Lung (tissue), 12 donors: Measurements from ENCODE around the gene VEGFA. TPM values are rescaled to one million over a fixed set of nuclear protein-coding genes. Genes with fewer than 3 reads are reported as not detected.
A peak's percentile ranks its signal among the peaks of the same experiment; 100 is the strongest.

Experiments used
- ATAC-seq: fragments of 200-7000 bp; cut with Tn5 transposase; one replicate; pipeline ENCODE4 v1.9.1; 2020; ENCODE audit warnings: moderate number of reproducible peaks; ENCODE audit not compliant: insufficient read depth, low FRiP score
- DNase-seq, 3 donors: peaks; one replicate each; pipeline ENCODE4 v3.0.0-alpha.2; 2013 to 2017
- H3K27ac ChIP-seq, 2 donors: one replicate each; pipeline ENCODE4 v1.5.1; 2013; ENCODE audit warnings: mild to moderate bottlenecking in 2 of 2, moderate library complexity in 2 of 2, control low read depth in 1 of 2, inconsistent platforms in 1 of 2, low read depth in 1 of 2, low read length in 1 of 2
- H3K27me3 ChIP-seq, 3 donors: one replicate each; pipeline ENCODE4 v1.5.1; 2013; ENCODE audit warnings: low read length in 2 of 3; ENCODE audit not compliant: control insufficient read depth in 3 of 3, insufficient read depth in 3 of 3
- H3K36me3 ChIP-seq, 4 donors: one replicate each; pipeline ENCODE4 v1.5.1; 2013; ENCODE audit warnings: low read length in 4 of 4, mild to moderate bottlenecking in 1 of 4, moderate library complexity in 1 of 4; ENCODE audit not compliant: control insufficient read depth in 4 of 4, insufficient read depth in 4 of 4
- H3K4me1 ChIP-seq, 5 donors: one replicate each; pipeline ENCODE4 v1.5.1; 2013; ENCODE audit warnings: low read length in 5 of 5, mild to moderate bottlenecking in 2 of 5, moderate library complexity in 1 of 5; ENCODE audit not compliant: control insufficient read depth in 5 of 5, insufficient read depth in 5 of 5
- H3K4me3 ChIP-seq: one replicate; pipeline ENCODE4 v1.5.1; 2013; ENCODE audit warnings: mild to moderate bottlenecking, control low read depth, moderate library complexity
- H3K9ac ChIP-seq, 2 donors: one replicate each; pipeline ENCODE4 v1.5.1; 2013; ENCODE audit warnings: low read length in 2 of 2, control low read depth in 1 of 2; ENCODE audit not compliant: insufficient read depth in 1 of 2
- H3K9me3 ChIP-seq, 4 donors: one replicate each; pipeline ENCODE4 v1.5.1; 2013; ENCODE audit warnings: low read length in 3 of 4, mild to moderate bottlenecking in 1 of 4, moderate library complexity in 1 of 4; ENCODE audit not compliant: control insufficient read depth in 4 of 4, insufficient read depth in 3 of 4
- CTCF ChIP-seq: IDR thresholded peaks from 2 replicates; pipeline ENCODE4 v1.5.1; 2012; ENCODE audit warnings: mild to moderate bottlenecking; ENCODE audit errors: control extremely low read depth, extremely low read depth
- WGBS, 2 donors: extraction: QIAGEN DNeasy Blood & Tissue Kit; methylation state at CpG; one replicate each; pipeline ENCODE4 v1.1.7; 2013; 5-methylcytosine and 5-hydroxymethylcytosine counted together
- polyA plus RNA-seq, 2 donors: library from polyadenylated mRNA; stranded (reverse); fragments of 200-250 nt; gene quantifications; one replicate each; pipeline ENCODE4 v1.2.1, GENCODE V29; 2013
- total RNA-seq, 2 donors: library from RNA; depleted of rRNA in 1 of 2; stranded (reverse); fragments of >200 nt in 1 of 2; gene quantifications; one replicate each; pipeline ENCODE4 v1.2.1, GENCODE V29; 2014 to 2021
- donor health status: control.
- donor health status: control.
- donor health status: Bipolar disorder and iron deficiency.
- donor health status: healthy.
- donor health status: DM: yes; HTN: yes; CAD: no.

The VEGFA gene
- total and polyA plus RNA-seq, 4 donors = 98.3 to 275 (median 140) TPM

GRCh38 chr6:43828711-43829110 lies 58.7 kb downstream of the VEGFA start:
- no peaks in the 10 kb centered on the region for H3K9me3 ChIP-seq
- DNase-seq = peak in 1 of 3 donors; percentile 45
- no peak overlapping the region for H3K4me3 ChIP-seq
- no peaks in the 10 kb centered on the region for H3K27me3 ChIP-seq
- TF ChIP-seq CTCF = no peak
- no peak overlapping the region for H3K27ac ChIP-seq
- WGBS, 2 donors = 72% methylated on average over 4 of the region's 4 CpGs
- ATAC-seq = no peak
- H3K9ac ChIP-seq = no peak overlapping the region
- H3K4me1 ChIP-seq = peaks cover 0 to 20% (median 10%) of the 10 kb centered on the region in 5 donors
- no peaks in the 10 kb centered on the region for H3K36me3 ChIP-seq

- WGBS, 2 donors = 70 to 78% methylated on average over 7 of the region's 7 CpGs
- H3K4me3 ChIP-seq = no peak overlapping the region
- peaks cover 0 to 13% (median 6%) of the 10 kb centered on the region in 5 donors for H3K4me1 ChIP-seq
- no peak overlapping the region for H3K9ac ChIP-seq
- H3K9me3 ChIP-seq = no peaks in the 10 kb centered on the region
- no peak overlapping the region for H3K27ac ChIP-seq
- H3K27me3 ChIP-seq = no peaks in the 10 kb centered on the region
- ATAC-seq (no peak), DNase-seq (no peak)
- H3K36me3 ChIP-seq = no peaks in the 10 kb centered on the region
- no peak for TF ChIP-seq CTCF
Measured at GRCh38 chr6:43829470-43829869, 59.5 kb downstream of the VEGFA start.

- DNase-seq (peak in 1 of 3 donors; percentile 11), ATAC-seq (no peak)
- Histone ChIP-seq H3K36me3 (no peaks in the 10 kb centered on the region), H3K9ac (no peak overlapping the region), H3K4me1 (peaks cover 0 to 4% (median 2%) of the 10 kb centered on the region in 5 donors), H3K27ac (no peak overlapping the region), H3K4me3 (no peak overlapping the region), H3K9me3 (no peaks in the 10 kb centered on the region), H3K27me3 (no peaks in the 10 kb centered on the region)
- WGBS, 2 donors = 82 to 94% methylated on average over 8 of the region's 8 CpGs
- TF ChIP-seq CTCF = no peak
Measured at GRCh38 chr6:43830775-43831174, 60.8 kb downstream of the VEGFA start.

- Histone ChIP-seq H3K27me3 (no peaks in the 10 kb centered on the region), H3K4me1 (peaks cover 0 to 4% (median 0%) of the 10 kb centered on the region in 5 donors), H3K36me3 (no peaks in the 10 kb centered on the region), H3K9me3 (no peaks in the 10 kb centered on the region), H3K9ac (no peak overlapping the region), H3K4me3 (no peak overlapping the region), H3K27ac (no peak overlapping the region)
- ATAC-seq = no peak
- TF ChIP-seq CTCF = no peak
- WGBS, 2 donors = 69 to 75% methylated on average over 3 of the region's 3 CpGs
- DNase-seq = peak in 1 of 3 donors; percentile 10
Measured at GRCh38 chr6:43831191-43831590, 61.2 kb downstream of the VEGFA start.
